HG03469 (cell line): ENCODE results near the gene POLR3GL.
"Not testable (repeated sequence)": the region's sequence is repeated elsewhere in the genome, so short reads cannot be mapped to it uniquely, and the experiment has no call there.

Experiments
- ATAC-seq: cut with Tn5 transposase; IDR thresholded peaks from one replicate; pipeline ENCODE4 v1.9.1; 2021; ENCODE audit warnings: mild to moderate bottlenecking, moderate library complexity, moderate number of reproducible peaks; ENCODE audit not compliant: unreplicated experiment

POLR3GL gene

GRCh38 chr1:145964328-145965118, at the start of gene POLR3GL, which contains the start of gene ANKRD34A:
TSS of gene POLR3GL (plus strand) at chr1:145964690. CDS start at chr1:145974866, 10,176 bp downstream.
TSS of gene ANKRD34A (minus strand) at chr1:145964575. CDS start at chr1:145961759, 2,816 bp downstream.
- peak; percentile 71 for ATAC-seq

- no peak for ATAC-seq
Measured at GRCh38 chr1:145916745-145917144, 47.7 kb upstream of the POLR3GL start.

GRCh38 chr1:145917595-145917994, 46.9 kb upstream of the POLR3GL start:
- no peak for ATAC-seq

GRCh38 chr1:145918144-145918991, 46.1 kb upstream of the POLR3GL start, which contains the start of gene PEX11B:
TSS of gene PEX11B (minus strand) at chr1:145918717. CDS start at chr1:145918688, 29 bp downstream.
- peak; percentile 66 for ATAC-seq

- ATAC-seq: no peak
Measured at GRCh38 chr1:145918992-145919939, 45.2 kb upstream of the POLR3GL start.

- not testable (repeated sequence) for ATAC-seq
Measured at GRCh38 chr1:145920297-145920696, 44.2 kb upstream of the POLR3GL start.

- no peak for ATAC-seq
Measured at GRCh38 chr1:145922266-145922665, 42.2 kb upstream of the POLR3GL start.

- ATAC-seq: no peak
Measured at GRCh38 chr1:145926686-145927062, 37.8 kb upstream of the POLR3GL start.

GRCh38 chr1:145927063-145927886, 37.2 kb upstream of the POLR3GL start, which contains the start of gene RBM8A:
TSS of gene RBM8A (minus strand) at chr1:145927484. CDS start at chr1:145927426, 58 bp downstream.
- ATAC-seq: peak; percentile 85

- ATAC-seq: no peak
Measured at GRCh38 chr1:145927916-145928643, 36.4 kb upstream of the POLR3GL start.

- ATAC-seq: not testable (repeated sequence)
Measured at GRCh38 chr1:145932522-145933009, 31.9 kb upstream of the POLR3GL start.

GRCh38 chr1:145935708-145936107, 28.8 kb upstream of the POLR3GL start:
- no peak for ATAC-seq

GRCh38 chr1:145936247-145936646, 28.2 kb upstream of the POLR3GL start:
- no peak for ATAC-seq

GRCh38 chr1:145937436-145937835, 27.1 kb upstream of the POLR3GL start:
- no peak for ATAC-seq

- no peak for ATAC-seq
Measured at GRCh38 chr1:145942405-145942804, 22.1 kb upstream of the POLR3GL start.

- ATAC-seq: no peak
Measured at GRCh38 chr1:145942871-145943270, 21.6 kb upstream of the POLR3GL start.

- ATAC-seq: no peak
Measured at GRCh38 chr1:145944532-145944931, 20.0 kb upstream of the POLR3GL start.

- ATAC-seq: no peak
Measured at GRCh38 chr1:145946477-145946986, 18.0 kb upstream of the POLR3GL start.
